Epithelial cell of proximal tubule (primary cell): ENCODE measurements around the gene AGBL1. TPM values are rescaled to one million over a fixed set of nuclear protein-coding genes. Genes with fewer than 3 reads are reported as not detected.

Source experiments
- DNase-seq: peaks from one replicate; pipeline ENCODE4 v3.0.0-alpha.2; 2011; ENCODE audit warnings: low read depth
- H3K4me3 ChIP-seq: 2 replicates; pipeline ENCODE4 v1.5.1; 2011; ENCODE audit warnings: low read depth, mild to moderate bottlenecking, low read length
- CTCF ChIP-seq: conservative IDR thresholded peaks from 2 replicates; pipeline ENCODE4 v1.5.1; 2012; ENCODE audit warnings: low read depth, mild to moderate bottlenecking, low read length
- total RNA-seq: library from RNA; depleted of rRNA; stranded (reverse); fragments of >200 nt; gene quantifications from 2 replicates; pipeline ENCODE4 v1.2.3, GENCODE V29; 2015

The AGBL1 gene
- total RNA-seq, 1 donor from 2014 or later, result not detected

- DNase-seq, result no peak
- TF ChIP-seq CTCF, result peak; percentile 23
Measured at GRCh38 chr15:86756688-86757087, 677.0 kb downstream of the AGBL1 start.

GRCh38 chr15:86759800-86760523 lies 680.3 kb downstream of the AGBL1 start:
- H3K4me3 ChIP-seq, result no peak overlapping the region
- DNase-seq, result no peak
- no peak for TF ChIP-seq CTCF

More at GRCh38 chr15:86756688-86757087, 677.0 kb downstream of the AGBL1 start:
- no peak overlapping the region for H3K4me3 ChIP-seq

GRCh38 chr15:86762874-86763273 lies 683.2 kb downstream of the AGBL1 start:
- TF ChIP-seq CTCF, result no peak
- no peak overlapping the region for H3K4me3 ChIP-seq
- no peak for DNase-seq

GRCh38 chr15:86764021-86764420 lies 684.4 kb downstream of the AGBL1 start:
- TF ChIP-seq CTCF, result no peak
- H3K4me3 ChIP-seq, result no peak overlapping the region
- DNase-seq, result no peak

- TF ChIP-seq CTCF, result no peak
- no peak overlapping the region for H3K4me3 ChIP-seq
- DNase-seq, result no peak
Measured at GRCh38 chr15:86765281-86765680, 685.6 kb downstream of the AGBL1 start.

- peak; percentile 20 for DNase-seq
- TF ChIP-seq CTCF, result no peak
- H3K4me3 ChIP-seq, result no peak overlapping the region
Measured at GRCh38 chr15:86772369-86773059, 692.8 kb downstream of the AGBL1 start.

GRCh38 chr15:86773736-86774135 lies 694.1 kb downstream of the AGBL1 start:
- no peak for DNase-seq
- no peak overlapping the region for H3K4me3 ChIP-seq
- no peak for TF ChIP-seq CTCF
